GM19035 (cell line): ENCODE measurements around the gene TMEM132E.
"Not testable (repeated sequence)": the region's sequence is repeated elsewhere in the genome, so short reads cannot be mapped to it uniquely, and the experiment has no call there.

Source experiments
- ATAC-seq: cut with Tn5 transposase; IDR thresholded peaks from one replicate; pipeline ENCODE4 v1.9.1; 2021; ENCODE audit not compliant: unreplicated experiment

Gene TMEM132E, protein sequence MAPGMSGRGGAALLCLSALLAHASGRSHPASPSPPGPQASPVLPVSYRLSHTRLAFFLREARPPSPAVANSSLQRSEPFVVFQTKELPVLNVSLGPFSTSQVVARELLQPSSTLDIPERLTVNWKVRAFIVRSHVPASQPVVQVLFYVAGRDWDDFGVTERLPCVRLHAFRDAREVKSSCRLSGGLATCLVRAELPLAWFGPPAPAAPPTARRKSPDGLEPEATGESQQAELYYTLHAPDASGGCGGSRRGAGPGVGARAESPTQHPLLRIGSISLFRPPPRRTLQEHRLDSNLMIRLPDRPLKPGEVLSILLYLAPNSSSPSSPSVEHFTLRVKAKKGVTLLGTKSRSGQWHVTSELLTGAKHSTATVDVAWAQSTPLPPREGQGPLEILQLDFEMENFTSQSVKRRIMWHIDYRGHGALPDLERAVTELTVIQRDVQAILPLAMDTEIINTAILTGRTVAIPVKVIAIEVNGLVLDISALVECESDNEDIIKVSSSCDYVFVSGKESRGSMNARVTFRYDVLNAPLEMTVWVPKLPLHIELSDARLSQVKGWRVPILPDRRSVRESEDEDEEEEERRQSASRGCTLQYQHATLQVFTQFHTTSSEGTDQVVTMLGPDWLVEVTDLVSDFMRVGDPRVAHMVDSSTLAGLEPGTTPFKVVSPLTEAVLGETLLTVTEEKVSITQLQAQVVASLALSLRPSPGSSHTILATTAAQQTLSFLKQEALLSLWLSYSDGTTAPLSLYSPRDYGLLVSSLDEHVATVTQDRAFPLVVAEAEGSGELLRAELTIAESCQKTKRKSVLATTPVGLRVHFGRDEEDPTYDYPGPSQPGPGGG (N-terminal part only)

DNA sequence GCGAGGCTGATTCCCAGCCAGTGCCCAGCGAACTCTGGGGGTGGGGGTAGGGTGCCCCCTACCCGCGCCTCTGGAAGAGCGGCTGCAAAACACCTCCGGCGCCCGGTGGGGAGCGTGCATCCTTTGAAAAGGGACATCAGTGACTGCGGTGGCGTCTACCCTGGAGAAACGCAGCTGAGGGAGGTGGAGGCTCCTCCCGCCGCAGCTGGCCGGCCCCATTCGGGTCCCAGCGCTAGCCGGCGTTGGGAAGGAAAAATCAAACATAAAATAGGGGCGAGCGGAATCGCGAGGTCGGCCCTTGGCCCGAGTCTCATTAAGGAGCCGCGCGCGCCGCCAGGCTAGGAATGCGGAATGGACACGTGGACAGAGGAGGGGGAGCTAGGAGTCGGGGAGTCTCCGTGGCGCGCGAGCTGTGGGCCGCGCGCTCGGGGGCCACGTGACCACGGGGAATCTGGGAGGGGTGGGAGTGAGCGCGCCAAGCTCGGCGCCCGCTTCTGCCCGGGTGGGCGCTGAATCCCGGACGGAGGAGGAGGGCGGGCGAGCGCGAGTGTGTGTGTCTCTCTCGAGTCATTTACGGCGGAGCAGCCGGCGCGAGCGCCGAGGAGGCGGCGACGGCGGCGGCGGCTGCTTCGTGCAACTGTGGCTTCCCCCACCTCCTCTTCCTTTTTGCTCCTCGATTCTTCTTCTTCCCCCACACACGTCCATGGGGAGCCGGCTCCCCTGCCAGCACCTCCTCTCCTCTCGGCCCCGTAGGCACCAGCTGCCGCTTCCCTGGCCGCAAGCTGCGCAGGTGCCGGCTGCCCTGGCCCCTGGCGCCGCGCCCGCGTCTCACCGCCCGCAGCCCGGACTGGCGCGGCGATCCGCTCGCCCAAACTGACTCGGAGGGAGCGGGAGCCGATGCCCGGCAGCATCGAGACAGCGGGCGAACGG is at the start of gene TMEM132E:
TMEM132E (plus strand) TSS at position 566 of the 930 bp plus-strand sequence. CDS start 1,495 bp downstream, outside the sequence.
- ATAC-seq: no peak

DNA sequence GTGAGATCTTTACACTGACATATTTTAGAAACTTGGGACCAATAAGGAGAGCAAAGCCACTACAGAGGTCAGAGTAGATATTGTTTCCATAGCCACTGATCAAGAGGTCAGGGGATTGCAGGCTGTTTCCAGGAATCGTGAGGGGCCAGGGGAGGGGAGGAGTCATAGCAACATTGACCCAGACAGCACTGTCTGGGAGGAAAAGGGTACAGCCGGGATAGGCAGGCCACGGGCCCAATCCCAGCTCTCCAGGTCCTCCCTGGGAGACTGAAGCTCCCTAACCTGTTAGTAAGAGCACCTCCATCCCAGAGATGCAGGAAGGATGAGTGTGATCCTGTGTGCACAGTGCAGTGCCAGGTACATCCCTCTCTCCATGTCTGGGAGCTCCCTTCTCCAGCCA is 48.5 kb upstream of the TMEM132E start:
- no peak for ATAC-seq

DNA sequence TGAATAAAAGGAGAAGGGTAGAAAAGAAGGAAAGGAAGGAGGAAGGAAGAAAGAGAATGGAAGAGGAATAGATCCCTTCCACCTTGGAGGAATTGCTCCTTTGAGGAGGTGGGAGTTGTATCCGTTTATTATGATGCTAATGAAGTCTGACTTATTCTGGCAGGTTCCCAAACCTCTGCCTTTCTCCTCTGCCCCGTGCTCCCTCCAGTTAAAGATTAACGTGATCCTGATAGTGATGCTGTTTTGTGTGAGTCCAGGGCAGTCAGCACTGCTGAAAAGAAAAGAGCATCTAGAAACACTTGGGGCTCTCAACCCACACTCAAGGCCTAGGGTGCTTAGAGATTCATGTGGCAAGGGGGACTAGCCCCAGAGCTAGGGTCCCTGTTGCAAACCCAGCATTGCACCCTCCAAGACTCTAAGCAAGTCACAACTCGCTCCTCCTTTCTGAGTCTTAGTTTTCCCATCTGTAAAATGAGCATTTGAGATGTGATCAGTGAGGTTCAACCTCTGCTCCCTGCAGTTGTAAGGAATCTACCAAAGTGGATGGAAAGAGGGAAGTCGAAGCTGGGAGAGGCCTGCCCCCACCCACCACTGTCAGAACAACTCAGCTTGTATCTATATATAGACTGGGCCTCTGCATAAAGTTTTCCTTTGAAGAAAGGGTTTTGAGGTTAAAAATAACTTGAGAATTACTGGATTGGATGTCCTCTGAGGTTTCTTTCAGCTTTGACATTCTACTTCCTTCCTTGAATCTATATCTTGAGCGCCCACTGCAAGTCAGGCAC is 46.9 kb upstream of the TMEM132E start:
- no peak for ATAC-seq

DNA sequence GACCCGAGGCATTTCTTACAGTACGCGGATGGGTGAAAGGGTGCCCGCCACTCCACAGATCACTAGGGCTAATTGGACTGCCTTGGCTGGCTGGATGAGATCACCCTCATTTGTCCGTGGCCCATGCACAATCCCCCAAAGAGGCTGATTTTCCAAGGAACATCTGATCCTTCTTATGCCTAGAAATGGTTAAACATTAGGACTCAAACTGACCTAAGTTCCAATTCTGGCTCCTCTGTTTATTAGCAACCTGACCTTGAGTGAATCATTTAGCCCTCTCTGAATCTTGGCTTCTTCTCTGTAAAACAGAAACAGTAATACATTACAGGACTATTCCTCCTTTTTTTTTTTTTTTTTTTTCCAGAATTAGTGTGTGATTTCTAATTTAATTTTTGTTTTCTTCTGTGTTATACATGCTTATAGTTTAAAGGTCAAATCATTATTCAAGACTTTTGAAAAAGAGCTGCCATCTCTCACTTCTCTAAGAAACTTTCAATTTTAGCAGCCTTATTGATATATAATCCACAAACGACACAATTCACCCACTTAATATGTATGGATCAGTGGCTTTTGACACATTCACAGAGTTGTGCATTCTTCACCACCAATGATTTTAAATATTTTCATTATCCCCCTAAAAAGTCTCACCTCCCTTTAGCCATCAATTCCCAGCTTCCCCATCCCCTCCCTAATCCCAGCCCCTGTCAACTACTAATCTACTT is 45.4 kb upstream of the TMEM132E start:
- no peak for ATAC-seq

DNA sequence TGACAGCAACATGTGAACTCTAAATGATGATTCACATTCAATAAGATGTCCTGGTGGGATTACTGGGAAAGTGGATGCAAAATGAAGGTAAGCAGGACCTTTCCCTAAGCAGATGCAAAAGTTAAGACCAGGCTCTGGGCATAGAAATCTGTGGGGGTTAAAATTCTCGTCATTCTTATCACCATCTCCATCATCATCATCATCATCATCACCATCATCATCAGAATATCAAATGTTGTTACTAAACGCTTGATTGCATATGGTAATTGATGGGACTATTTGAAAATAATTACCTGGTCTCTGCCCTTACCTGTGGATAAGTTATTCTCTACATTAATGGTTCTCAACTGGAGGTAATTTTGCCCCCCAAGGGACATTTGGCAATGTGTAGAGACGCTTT is 41.9 kb upstream of the TMEM132E start:
- ATAC-seq: no peak

DNA sequence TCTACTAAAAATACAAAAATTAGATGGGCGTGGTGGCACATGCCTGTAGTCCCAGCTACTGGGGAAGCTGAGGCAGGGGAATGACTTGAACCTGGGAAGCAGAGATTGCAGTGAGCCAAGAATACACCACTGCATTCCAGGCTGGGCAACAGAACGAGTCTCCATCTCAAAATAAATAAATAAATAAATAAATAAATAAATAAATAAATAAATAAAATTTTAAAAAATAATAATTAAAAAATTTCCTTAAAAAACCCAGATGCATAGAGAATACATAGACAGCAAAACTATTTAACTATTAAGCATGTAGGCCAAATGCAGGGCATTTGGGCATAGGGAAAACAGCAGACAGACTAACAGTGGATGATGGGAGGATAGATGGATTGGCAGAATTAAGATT is 40.8 kb upstream of the TMEM132E start:
- not testable (repeated sequence) for ATAC-seq

DNA sequence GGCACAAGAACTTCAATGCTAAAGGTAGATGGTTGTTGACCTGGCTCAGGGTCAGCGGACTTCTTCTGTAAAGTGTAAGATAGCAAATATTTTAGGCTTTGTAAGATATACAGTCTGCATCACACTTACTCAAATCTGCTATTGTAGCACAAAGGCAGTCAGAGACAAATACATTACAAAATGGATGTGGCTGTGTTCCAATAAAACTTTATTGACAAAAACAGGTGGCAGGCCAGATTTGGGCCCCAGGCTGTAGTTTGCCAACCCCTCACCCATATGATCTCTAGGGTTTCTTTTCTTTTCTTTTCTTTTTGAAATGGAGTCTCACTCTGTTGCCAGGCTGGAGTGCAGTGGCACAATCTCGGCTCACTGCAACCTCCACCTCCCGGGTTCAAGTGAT is 39.5 kb upstream of the TMEM132E start:
- no peak for ATAC-seq

DNA sequence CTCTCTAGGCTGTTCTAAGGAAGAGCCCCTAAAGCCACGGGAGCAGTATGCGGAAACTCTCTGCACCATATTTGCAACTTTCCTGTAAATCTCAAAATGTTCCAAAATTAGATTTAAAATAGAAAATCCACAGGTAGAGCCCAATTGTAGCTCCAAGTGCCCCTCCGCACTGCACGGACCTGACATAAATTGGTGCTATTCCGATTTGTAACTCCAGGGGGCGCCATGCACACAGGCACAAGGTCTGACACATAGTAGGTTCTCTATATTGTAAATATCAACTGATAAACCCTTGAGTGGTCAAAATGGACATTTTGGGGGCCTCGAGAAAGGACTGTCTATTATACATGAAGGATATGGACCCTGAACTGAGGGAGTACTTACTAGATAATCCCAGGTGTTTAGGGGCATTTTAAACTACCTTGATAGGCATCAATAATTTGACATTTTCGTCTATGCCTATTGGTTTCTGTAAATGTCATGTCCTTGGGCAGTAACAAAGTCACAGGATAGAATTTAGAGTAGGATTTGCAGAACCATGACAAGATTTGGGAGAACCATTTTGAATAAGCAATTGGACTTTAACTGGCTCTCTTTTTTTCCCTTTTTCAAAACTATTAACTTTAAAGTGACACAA is 36.6 kb upstream of the TMEM132E start:
- no peak for ATAC-seq

DNA sequence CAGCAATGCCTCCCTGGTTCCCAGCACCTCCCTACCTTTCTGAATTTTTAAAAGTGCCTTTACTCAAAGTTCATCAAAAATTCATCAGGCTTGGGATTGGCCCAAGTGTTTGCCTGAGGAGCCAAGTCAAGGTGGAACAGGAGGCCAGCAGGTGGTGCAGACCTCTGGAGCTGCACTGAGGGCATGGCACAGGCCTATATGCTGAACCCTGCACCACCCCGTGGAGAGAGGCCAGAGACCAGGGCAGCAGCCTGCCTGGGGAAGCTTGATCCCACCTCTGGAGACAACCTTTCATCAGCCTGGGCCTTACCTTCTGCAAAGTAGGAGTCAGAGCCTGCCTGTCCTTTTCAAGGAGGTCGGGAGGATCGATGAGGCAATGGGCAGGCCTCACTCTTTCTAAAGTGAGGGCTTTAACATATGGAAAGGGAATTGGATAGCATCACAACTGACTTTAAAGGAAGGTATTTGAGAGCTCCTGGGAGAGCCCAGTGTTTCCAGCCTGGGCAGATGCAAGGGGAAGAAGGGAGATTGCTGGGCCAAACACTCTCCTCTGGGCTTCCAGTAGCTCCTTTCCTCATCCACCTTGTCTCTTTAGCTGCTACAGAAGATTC is 31.8 kb upstream of the TMEM132E start:
- no peak for ATAC-seq

DNA sequence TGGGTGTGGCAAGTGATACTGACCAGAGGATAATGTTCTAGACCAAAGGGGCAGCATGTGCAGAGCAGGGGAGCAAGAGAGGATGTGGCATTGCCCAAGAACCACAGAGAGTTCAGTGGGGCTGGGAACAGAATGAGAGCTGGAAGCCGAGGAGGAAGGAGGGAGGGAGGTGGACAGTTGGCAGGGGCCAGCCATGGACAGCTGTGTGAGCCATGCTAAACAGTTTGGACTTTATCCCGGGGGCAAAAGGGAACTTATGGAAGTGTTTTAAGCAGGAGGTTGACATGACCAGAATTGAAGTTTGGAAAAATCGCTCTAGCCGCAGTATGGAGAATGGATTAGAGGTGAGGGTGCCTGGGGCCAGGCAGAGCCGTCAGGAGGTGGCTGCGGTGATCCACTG is 29.4 kb upstream of the TMEM132E start:
- no peak for ATAC-seq

DNA sequence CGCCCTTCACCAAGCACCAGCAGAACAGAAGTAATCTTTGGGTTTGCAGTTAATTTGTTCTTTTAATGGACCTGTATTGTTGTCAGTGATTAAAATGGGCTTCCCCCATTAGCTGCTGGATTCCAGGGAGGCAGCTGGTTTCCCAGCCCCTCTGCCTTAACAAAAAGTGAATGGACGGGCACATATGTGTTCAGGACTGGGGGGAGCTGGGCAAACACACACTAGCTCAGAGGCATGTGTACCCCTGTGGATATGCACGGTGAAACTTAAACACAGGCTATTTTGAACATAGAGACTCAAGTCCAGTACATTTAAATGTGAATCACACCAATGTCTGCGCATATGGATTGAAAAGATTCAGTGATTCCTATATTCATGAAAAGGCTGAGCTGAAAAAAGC is 25.5 kb upstream of the TMEM132E start:
- ATAC-seq: no peak

DNA sequence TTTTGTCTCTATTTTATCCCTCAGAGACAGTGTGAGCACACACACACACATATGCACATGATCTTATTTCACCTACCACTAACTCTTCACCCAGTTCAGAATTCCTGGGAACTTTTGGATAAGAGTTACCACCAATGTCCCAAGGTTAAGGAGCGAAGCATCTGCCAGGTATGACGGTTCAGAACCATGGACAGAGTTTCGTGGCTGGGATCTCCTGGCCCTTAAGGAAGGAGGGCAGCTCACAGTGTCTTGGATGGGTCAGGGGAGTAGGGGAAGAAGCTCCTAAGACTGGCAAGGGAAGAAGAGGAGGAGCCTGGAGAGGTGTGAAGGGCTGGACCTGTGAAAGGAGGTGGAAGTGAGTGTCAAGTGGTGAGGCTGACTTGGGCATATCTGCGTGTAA is 23.0 kb upstream of the TMEM132E start:
- no peak for ATAC-seq

DNA sequence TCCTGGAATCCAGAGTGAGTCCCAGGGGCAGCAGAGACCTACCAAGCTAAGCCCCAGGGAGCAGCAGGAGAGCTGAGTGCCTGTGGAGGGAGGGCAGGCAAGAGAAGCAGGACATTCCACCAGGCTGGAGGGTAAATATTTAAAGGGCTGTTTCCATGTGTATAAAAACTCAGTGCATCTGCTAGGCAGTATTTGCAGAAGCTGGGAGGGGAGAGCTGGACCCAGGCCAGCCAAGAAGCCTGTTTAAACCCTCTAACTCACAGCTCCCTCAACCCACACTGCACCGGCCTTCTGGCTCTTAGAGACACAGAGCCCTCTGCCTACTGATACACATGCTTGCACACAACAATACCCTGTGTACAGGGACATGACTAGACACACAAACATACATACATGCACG is 22.5 kb upstream of the TMEM132E start:
- no peak for ATAC-seq

DNA sequence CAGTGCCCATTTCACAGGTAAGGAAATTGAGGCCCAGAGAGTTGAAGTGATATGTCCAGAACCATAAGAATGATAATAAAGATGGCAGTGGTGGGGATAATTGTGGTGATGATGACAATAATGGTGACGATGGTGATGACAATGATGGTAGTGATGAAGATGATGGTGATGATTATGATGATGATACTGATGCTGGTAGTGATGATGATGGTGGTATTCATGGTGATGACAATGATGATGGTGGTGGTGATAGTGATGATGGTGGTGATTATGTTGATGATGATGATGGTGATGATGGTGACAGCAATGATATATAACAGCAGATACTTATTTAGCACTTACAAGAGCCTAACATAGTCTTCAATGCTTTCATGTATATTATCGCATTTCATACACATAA is 18.1 kb upstream of the TMEM132E start:
- no peak for ATAC-seq

DNA sequence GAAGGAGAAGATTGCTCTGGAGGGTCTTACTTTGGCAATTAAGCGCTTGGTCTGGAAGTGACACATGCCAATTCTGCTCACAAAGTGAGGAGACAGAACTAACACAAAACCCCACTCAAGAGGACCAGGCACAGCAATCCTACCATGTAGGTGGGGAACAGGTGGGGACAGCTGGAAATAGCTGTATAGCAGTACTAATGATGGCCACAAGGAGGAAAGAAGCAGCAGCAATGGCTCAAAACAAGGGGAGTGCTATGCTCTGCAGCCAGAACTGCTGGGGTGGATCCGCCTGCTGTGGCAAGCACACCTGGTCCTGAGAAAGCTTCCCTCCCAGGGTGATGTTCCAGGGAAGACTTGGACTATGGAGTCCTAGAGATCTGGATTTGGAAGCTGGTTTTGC is 17.0 kb upstream of the TMEM132E start:
- ATAC-seq: no peak

DNA sequence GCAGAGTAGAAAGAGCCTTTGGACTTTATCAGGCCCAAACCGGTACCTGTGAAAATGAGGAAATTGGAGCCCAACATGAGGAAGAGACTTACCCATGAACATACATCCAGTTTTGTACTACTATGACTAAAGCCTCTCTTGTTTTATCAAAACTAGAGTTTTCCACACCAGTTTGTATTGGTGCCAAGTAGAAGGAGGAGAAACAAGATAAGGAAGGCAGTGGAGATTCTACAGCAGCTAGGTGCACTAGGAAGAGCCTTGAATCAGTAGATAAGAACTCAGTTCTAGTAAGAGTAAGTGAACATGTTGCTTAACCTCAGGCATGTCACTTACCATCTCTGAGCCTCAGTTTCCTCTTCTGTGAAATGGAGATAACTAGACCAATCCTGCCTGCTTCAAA is 13.7 kb upstream of the TMEM132E start:
- ATAC-seq: no peak

DNA sequence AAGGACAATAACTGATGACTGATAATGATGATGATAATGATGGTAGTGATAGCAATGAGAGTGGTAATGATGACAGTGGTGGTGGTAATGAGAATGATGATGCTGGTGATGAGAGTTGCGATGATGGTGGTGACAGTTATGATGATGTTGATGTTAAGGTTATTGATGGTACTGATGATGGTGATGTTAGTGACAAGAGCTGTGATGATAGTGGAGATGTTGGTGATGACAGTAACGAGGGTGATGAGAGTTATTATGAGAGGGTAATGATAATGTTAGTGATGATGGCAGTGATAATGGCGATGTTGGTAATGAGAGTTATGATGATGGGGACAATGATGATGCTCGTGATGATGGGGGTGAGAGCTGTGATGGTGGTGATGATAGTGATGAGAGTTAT is 13.2 kb upstream of the TMEM132E start:
- no peak for ATAC-seq

DNA sequence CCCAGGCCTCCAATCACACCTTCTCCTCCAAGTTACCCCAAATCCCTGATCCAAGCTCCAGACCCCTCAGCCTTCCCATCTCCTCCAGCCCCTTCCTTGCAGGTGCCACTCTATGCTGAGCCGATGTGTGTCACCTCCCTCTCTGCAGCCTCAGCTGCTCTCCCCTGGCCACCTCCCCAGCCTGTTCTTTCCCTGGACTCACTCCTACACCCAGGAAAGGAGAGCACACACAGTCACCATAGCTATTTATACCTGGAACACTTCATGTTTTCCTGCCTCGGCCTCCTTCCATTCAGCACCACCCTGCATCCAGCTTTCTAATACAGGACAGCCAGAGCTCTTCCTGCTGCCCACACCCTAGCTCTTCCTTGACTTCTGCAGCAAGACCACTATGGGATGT is 12.5 kb upstream of the TMEM132E start:
- ATAC-seq: no peak
